ENCODE data around the gene SLC44A5. TPM values are rescaled to one million over a fixed set of nuclear protein-coding genes. Genes with fewer than 3 reads are reported as not detected.

Gene SLC44A5
- total RNA-seq, 1 donor from 2014 or later: 0.21 TPM

DNA sequence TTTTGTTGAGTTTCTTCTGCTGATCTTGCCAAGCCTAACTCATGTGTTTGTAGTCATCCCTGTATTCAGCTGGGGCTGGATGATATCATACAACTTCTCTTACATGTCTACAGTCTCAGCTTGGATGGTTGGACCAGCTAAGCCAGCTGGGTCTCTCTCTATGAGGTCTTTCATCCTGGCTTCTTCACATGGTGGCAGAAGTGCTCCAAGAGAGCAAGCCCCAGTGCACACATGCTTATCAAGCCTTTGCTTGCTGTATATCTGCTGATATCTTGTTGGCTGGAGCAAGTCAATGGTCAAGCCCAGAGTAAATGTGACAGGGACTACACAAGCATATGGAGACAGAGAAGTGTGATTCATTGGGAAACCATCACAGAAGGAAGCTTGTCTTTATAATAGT is 29.2 kb upstream of the SLC44A5 start:
- Mint-ChIP-seq H3K36me3 (ENCODE audit: unreplicated experiment) (no peaks in the 10 kb centered on the region), H3K9me3 (ENCODE audit: unreplicated experiment) (no peaks in the 10 kb centered on the region), H3K4me1 (ENCODE audit: unreplicated experiment) (no peaks in the 10 kb centered on the region), H3K27me3 (ENCODE audit: unreplicated experiment) (peaks cover 3% of the 10 kb centered on the region), H3K4me3 (ENCODE audit: unreplicated experiment) (no peak overlapping the region), H3K27ac (ENCODE audit: unreplicated experiment) (no peak overlapping the region)
- TF ChIP-seq, protein P1, sequence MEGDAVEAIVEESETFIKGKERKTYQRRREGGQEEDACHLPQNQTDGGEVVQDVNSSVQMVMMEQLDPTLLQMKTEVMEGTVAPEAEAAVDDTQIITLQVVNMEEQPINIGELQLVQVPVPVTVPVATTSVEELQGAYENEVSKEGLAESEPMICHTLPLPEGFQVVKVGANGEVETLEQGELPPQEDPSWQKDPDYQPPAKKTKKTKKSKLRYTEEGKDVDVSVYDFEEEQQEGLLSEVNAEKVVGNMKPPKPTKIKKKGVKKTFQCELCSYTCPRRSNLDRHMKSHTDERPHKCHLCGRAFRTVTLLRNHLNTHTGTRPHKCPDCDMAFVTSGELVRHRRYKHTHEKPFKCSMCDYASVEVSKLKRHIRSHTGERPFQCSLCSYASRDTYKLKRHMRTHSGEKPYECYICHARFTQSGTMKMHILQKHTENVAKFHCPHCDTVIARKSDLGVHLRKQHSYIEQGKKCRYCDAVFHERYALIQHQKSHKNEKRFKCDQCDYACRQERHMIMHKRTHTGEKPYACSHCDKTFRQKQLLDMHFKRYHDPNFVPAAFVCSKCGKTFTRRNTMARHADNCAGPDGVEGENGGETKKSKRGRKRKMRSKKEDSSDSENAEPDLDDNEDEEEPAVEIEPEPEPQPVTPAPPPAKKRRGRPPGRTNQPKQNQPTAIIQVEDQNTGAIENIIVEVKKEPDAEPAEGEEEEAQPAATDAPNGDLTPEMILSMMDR (IDR thresholded peaks at IDR 0.05): no peak
- no peak for DNase-seq (ENCODE audit: extremely low spot score, unreplicated experiment)

DNA sequence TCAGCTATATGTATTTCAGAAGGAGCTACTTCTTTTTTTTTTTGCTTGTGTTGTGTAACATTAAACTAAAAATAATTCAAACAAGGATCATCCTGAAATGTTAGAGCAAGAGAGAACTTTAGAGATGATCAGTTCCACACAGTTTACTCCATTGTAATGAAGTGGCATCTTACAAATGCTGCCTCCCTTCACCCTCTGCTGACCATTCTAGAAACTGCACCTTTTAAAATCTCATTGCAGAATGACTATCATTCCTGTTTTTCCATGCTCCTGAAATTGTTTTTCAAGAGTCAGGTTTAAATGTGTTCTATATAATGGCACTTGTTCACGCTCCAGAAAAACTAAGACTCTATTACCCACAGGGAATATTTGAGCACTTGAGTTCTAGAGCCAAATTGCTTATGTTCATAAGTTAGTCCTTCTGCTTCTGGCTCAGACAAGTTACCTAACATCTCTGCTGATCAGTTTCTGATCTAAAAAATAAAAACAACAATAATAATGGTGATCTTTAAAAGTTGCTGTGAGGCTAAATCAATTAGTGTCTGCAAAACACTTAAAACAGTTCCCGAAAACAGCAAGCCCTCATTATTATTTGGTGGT is 21.5 kb upstream of the SLC44A5 start:
- TF ChIP-seq, protein P1 (IDR thresholded peaks at IDR 0.05): peak; percentile 74
- no peak for DNase-seq (ENCODE audit: extremely low spot score, unreplicated experiment)
- Mint-ChIP-seq H3K4me3 (ENCODE audit: unreplicated experiment) (no peak overlapping the region), H3K27me3 (ENCODE audit: unreplicated experiment) (peaks cover 24% of the 10 kb centered on the region), H3K9me3 (ENCODE audit: unreplicated experiment) (no peaks in the 10 kb centered on the region), H3K4me1 (ENCODE audit: unreplicated experiment) (no peaks in the 10 kb centered on the region), H3K27ac (ENCODE audit: unreplicated experiment) (no peak overlapping the region), H3K36me3 (ENCODE audit: unreplicated experiment) (no peaks in the 10 kb centered on the region)

DNA sequence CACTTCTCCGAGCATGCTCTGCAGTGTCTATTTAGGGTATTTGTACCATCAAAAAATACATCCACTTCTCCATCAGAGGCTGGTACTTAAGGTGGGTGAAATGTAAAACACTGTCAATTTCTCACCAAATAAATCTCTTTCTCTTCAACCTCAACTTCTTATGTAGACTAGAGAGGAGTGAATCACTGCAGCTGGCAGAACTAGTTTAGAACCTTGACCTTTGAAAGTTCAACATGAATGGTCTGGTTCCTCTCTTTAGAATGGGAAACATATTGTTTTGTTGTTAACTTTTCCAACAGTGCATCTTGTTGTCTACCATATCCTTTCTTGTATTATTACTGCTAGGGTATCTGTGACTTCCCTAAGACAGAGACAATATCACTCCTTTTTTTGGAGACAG is 20.1 kb upstream of the SLC44A5 start:
- Mint-ChIP-seq H3K36me3 (ENCODE audit: unreplicated experiment) (no peaks in the 10 kb centered on the region), H3K9me3 (ENCODE audit: unreplicated experiment) (no peaks in the 10 kb centered on the region), H3K27me3 (ENCODE audit: unreplicated experiment) (peaks cover 29% of the 10 kb centered on the region), H3K4me3 (ENCODE audit: unreplicated experiment) (no peak overlapping the region), H3K27ac (ENCODE audit: unreplicated experiment) (no peak overlapping the region), H3K4me1 (ENCODE audit: unreplicated experiment) (no peaks in the 10 kb centered on the region)
- TF ChIP-seq, protein P1 (IDR thresholded peaks at IDR 0.05): no peak
- no peak for DNase-seq (ENCODE audit: extremely low spot score, unreplicated experiment)

DNA sequence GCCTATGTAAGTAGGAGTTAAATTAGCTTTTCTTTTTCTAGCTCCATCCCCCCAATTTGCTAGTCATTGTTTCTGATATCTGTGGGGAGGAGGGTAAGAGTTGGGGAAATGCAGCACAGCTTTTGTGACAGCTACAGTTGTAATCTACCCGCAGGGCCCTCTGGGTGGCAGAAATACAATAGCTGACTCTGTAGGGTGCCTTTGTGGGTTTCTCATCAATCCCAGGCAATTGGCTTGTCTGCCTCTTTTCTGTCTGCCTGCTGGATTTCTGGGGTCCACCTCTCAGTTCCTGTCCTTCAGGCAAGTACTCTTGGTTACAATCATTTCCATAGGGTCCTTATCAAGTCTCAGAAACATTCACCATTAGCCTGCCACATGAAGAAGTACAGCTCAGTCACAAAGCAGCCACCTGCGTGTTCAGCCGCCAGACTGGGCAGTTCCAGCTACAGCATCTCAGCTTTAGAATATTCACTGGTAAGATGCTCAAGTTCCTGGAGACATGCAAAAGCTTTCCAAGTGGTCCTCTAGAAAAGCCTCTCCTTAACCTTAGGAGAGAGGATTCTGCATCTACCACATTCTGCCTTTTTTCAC is 19.2 kb upstream of the SLC44A5 start:
- Mint-ChIP-seq H3K27ac (ENCODE audit: unreplicated experiment) (no peak overlapping the region), H3K27me3 (ENCODE audit: unreplicated experiment) (peaks cover 29% of the 10 kb centered on the region), H3K9me3 (ENCODE audit: unreplicated experiment) (no peaks in the 10 kb centered on the region), H3K4me1 (ENCODE audit: unreplicated experiment) (no peaks in the 10 kb centered on the region), H3K4me3 (ENCODE audit: unreplicated experiment) (no peak overlapping the region), H3K36me3 (ENCODE audit: unreplicated experiment) (no peaks in the 10 kb centered on the region)
- TF ChIP-seq, protein P1 (IDR thresholded peaks at IDR 0.05): no peak
- no peak for DNase-seq (ENCODE audit: extremely low spot score, unreplicated experiment)

DNA sequence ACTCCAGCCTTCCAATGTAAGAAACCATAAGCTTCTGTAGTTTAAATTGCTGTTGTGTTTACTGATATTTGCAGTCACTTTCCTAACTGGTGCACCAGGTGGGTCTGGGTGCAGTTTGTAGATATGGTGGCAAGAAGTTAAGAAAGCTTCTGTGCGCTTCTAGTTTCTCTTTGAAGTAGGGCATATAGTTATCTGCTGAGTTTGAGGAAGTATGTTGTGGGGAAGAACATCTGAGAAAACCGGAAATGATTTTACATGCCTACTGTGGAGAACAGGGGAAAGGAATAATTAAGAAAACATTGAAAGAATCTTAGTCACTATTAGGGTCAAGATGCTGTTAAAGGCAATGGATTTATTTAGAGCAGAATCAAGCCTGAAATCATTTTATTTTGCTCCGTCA is 14.9 kb upstream of the SLC44A5 start:
- no peak for DNase-seq (ENCODE audit: extremely low spot score, unreplicated experiment)
- H3K27me3 Mint-ChIP-seq (ENCODE audit: unreplicated experiment): peaks cover 44% of the 10 kb centered on the region
- no peak overlapping the region for H3K4me3 Mint-ChIP-seq (ENCODE audit: unreplicated experiment)
- H3K27ac Mint-ChIP-seq (ENCODE audit: unreplicated experiment): no peak overlapping the region
- no peaks in the 10 kb centered on the region for H3K9me3 Mint-ChIP-seq (ENCODE audit: unreplicated experiment)
- H3K36me3 Mint-ChIP-seq (ENCODE audit: unreplicated experiment): no peaks in the 10 kb centered on the region
- TF ChIP-seq, protein P1 (IDR thresholded peaks at IDR 0.05): no peak
- no peaks in the 10 kb centered on the region for H3K4me1 Mint-ChIP-seq (ENCODE audit: unreplicated experiment)
